ENCODE measurements around the gene CDK14. TPM values are rescaled to one million over a fixed set of nuclear protein-coding genes. Genes with fewer than 3 reads are reported as not detected.

CDK14 gene
- total and polyA plus RNA-seq, 2 of the 8 experiments (the other 6 are each of a cell fraction or from before 2014, with no cell fraction given): 5.5 to 47.3 TPM

DNA sequence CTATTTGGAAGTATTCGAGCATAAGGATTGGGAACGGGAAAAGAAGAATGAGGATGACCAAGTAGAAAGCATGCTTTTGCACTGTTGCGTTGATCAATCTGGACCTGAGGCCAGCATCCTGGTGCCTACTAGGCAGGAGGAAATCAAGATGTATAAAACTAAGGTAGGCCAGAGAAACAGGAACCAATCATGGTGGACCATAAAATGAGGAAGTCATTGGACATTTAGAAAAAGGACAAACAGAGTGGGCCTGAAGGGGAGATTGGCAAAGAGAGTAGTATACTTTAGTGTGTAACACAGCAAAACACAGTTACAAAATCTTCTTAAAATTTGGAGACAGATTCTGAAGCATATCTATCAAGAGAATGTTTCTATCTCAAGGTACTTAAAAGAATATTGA is 497.1 kb downstream of the CDK14 start (continued):
- TF ChIP-seq, protein P1, sequence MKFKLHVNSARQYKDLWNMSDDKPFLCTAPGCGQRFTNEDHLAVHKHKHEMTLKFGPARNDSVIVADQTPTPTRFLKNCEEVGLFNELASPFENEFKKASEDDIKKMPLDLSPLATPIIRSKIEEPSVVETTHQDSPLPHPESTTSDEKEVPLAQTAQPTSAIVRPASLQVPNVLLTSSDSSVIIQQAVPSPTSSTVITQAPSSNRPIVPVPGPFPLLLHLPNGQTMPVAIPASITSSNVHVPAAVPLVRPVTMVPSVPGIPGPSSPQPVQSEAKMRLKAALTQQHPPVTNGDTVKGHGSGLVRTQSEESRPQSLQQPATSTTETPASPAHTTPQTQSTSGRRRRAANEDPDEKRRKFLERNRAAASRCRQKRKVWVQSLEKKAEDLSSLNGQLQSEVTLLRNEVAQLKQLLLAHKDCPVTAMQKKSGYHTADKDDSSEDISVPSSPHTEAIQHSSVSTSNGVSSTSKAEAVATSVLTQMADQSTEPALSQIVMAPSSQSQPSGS (IDR thresholded peaks at IDR 0.05; ENCODE audit: low read length): no peak
- TF ChIP-seq TEAD4 (IDR thresholded peaks at IDR 0.05; ENCODE audit: low read depth, low read length) (no peak), CREB1 (IDR thresholded peaks at IDR 0.05) (no peak)
